SK-N-SH (cell line): Measurements from ENCODE around the gene ABCA9.

Experiments
- EP300 ChIP-seq, 2 experiments: IDR thresholded peaks; 2 replicates each; pipeline versions ENCODE4 v1.4.0 to v1.6.1; 2012; ENCODE audit warnings: borderline replicate concordance in 1 of 2, low read depth in 1 of 2, low read length in 1 of 2
- GATA2 ChIP-seq: sonication (generic); formaldehyde crosslinking; IDR thresholded peaks from 2 replicates; pipeline ENCODE4 v1.5.0; 2020; ENCODE audit warnings: mild to moderate bottlenecking, missing genetic modification reagents
- JUND ChIP-seq: IDR thresholded peaks from 2 replicates; pipeline ENCODE4 v1.4.0; 2012
- MEF2A ChIP-seq: IDR thresholded peaks from 2 replicates; pipeline ENCODE4 v1.4.0; 2012; ENCODE audit warnings: low read depth, borderline replicate concordance
- MXI1 ChIP-seq: IDR thresholded peaks from 2 replicates; pipeline ENCODE4 v1.6.1; 2012; ENCODE audit warnings: mild to moderate bottlenecking, low read depth, low read length, improper control_type of control experiment
- POLR2AphosphoS5 ChIP-seq: IDR thresholded peaks from 2 replicates; pipeline ENCODE4 v1.6.1; 2012; ENCODE audit warnings: low read depth, low read length
- RFX5 ChIP-seq: IDR thresholded peaks from 2 replicates; pipeline ENCODE4 v1.6.1; 2012; ENCODE audit warnings: mild to moderate bottlenecking, improper control_type of control experiment, low read length
- SMC3 ChIP-seq: IDR thresholded peaks from 2 replicates; pipeline ENCODE4 v1.6.1; 2012; ENCODE audit warnings: low read depth, low read length, improper control_type of control experiment
- YY1 ChIP-seq: IDR thresholded peaks from 2 replicates; pipeline ENCODE4 v1.4.0; 2012; ENCODE audit warnings: low read depth, mild to moderate bottlenecking
- TF ChIP-seq, protein P1 (sequence below): fragments of 200-600 bp; sonication (generic); IDR thresholded peaks from 2 replicates; pipeline ENCODE4 v1.6.1; 2017; ENCODE audit warnings: antibody characterized with exemption, mild to moderate bottlenecking, moderate library complexity

DNA sequence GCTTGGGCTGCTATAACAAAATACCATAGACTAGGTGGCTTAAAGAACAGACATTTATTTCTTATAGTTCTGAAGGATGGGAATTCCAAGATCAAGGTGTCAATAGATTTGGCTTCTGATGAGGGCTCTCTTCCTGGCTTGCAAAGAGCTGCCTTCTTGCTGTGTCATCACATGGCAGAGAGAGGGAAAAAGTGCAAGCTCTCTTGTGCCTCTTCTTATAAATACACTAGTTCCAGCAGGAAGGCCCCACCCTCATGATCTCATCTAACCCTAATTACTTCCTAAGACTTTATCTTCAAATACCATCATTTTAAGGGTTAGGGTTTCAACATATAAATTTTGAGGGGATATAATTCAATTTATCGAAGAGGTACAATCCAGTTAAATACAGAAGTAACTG is 30.6 kb downstream of the ABCA9 start:
- TF ChIP-seq POLR2AphosphoS5 (no peak), MEF2A (no peak), RFX5 (no peak), YY1 (no peak), MXI1 (no peak), EP300 (IDR thresholded peaks at IDR 0.05; ENCODE audit: borderline replicate concordance in 1 of 2, low read depth in 1 of 2, low read length in 1 of 2) (no peak), GATA2 (CRISPR knock-in tag) (no peak), JUND (no peak), SMC3 (no peak)
- TF ChIP-seq, protein P1, sequence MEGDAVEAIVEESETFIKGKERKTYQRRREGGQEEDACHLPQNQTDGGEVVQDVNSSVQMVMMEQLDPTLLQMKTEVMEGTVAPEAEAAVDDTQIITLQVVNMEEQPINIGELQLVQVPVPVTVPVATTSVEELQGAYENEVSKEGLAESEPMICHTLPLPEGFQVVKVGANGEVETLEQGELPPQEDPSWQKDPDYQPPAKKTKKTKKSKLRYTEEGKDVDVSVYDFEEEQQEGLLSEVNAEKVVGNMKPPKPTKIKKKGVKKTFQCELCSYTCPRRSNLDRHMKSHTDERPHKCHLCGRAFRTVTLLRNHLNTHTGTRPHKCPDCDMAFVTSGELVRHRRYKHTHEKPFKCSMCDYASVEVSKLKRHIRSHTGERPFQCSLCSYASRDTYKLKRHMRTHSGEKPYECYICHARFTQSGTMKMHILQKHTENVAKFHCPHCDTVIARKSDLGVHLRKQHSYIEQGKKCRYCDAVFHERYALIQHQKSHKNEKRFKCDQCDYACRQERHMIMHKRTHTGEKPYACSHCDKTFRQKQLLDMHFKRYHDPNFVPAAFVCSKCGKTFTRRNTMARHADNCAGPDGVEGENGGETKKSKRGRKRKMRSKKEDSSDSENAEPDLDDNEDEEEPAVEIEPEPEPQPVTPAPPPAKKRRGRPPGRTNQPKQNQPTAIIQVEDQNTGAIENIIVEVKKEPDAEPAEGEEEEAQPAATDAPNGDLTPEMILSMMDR: no peak
